H1 (cell line): ENCODE measurements around the gene AHRR. TPM values are rescaled to one million over a fixed set of nuclear protein-coding genes. Genes with fewer than 3 reads are reported as not detected.

Experiments used
- CTCF ChIA-PET: fragments of 300-600 bp; sonication (Branson Sonifier 250); formaldehyde crosslinking; loops from one replicate; lab custom pipeline; 2021; ENCODE audit not compliant: partially characterized antibody; lab: Charles Lee
- POLR2A ChIA-PET: fragments of 300-600 bp; sonication (Branson Sonifier 250); formaldehyde crosslinking; loops from one replicate; lab custom pipeline; 2021; ENCODE audit warnings: inconsistent platforms; ENCODE audit not compliant: partially characterized antibody; lab: Charles Lee
- DNase-seq, 2 experiments: peaks; one replicate each; pipeline versions ENCODE4 v3.0.0 to v3.0.0-alpha.2; 2010 to 2022; ENCODE audit warnings: low spot score in 2 of 2, low read depth in 1 of 2, mixed read lengths in 1 of 2
- FAIRE-seq: peaks from 2 replicates; lab custom pipeline; 2011; peaks lifted over from hg19 to GRCh38; lab: Jason Lieb, UNC
- H2AFZ ChIP-seq: 2 replicates; pipeline ENCODE4 v1.8.1; 2012; ENCODE audit warnings: low read length, inconsistent platforms
- H2AK5ac ChIP-seq: 2 replicates; pipeline ENCODE4 v1.6.1; 2013; ENCODE audit warnings: low read depth, low read length
- H2BK120ac ChIP-seq: replicated peaks from 2 replicates; pipeline ENCODE3; 2013; ENCODE audit warnings: low read depth, low read length, inconsistent platforms
- H2BK12ac ChIP-seq: 2 replicates; pipeline ENCODE4 v1.6.1; 2013; ENCODE audit warnings: low read depth, low read length
- H2BK15ac ChIP-seq: 2 replicates; pipeline ENCODE4 v1.6.1; 2013; ENCODE audit warnings: low read length
- H2BK20ac ChIP-seq: 2 replicates; pipeline ENCODE4 v1.6.1; 2013; ENCODE audit warnings: low read length
- H2BK5ac ChIP-seq: 2 replicates; pipeline ENCODE4 v1.6.1; 2013; ENCODE audit warnings: low read depth, low read length
- H3K14ac ChIP-seq: 2 replicates; pipeline ENCODE4 v1.6.1; 2013; ENCODE audit warnings: inconsistent platforms; ENCODE audit not compliant: insufficient read length
- H3K18ac ChIP-seq: 2 replicates; pipeline ENCODE4 v1.6.1; 2013; ENCODE audit warnings: low read length; ENCODE audit errors: extremely low read depth
- H3K23ac ChIP-seq: 2 replicates; pipeline ENCODE4 v1.6.1; 2013; ENCODE audit warnings: inconsistent platforms; ENCODE audit not compliant: insufficient read length
- H3K23me2 ChIP-seq: 2 replicates; pipeline ENCODE4 v1.6.1; 2013; ENCODE audit warnings: low read depth, low read length
- H3K27ac ChIP-seq: 2 replicates; pipeline ENCODE4 v1.6.1; 2011; ENCODE audit warnings: low read depth, low read length, inconsistent platforms
- H3K27me3 ChIP-seq, 4 experiments: replicated peaks in 1 of 4; 1 replicate in 1 of 4; 2 replicates in 3 of 4; pipeline versions ENCODE4 v1.6.1 to v1.8.1; 2011 to 2013; ENCODE audit warnings: low read length in 3 of 4, mild to moderate bottlenecking in 3 of 4, inconsistent platforms in 2 of 4, mixed read lengths in 2 of 4, moderate library complexity in 1 of 4; ENCODE audit not compliant: control insufficient read depth in 3 of 4, insufficient read depth in 3 of 4; ENCODE audit errors: extremely low read depth in 1 of 4
- H3K36me3 ChIP-seq, 4 experiments: 2 replicates each; pipeline versions ENCODE4 v1.6.1 to v1.8.1; 2011 to 2013; ENCODE audit warnings: mild to moderate bottlenecking in 4 of 4, low read length in 3 of 4, moderate library complexity in 2 of 4, control low read depth in 1 of 4, inconsistent platforms in 1 of 4; ENCODE audit not compliant: insufficient read depth in 4 of 4, control insufficient read depth in 2 of 4
- H3K4ac ChIP-seq: replicated peaks from 2 replicates; pipeline ENCODE3; 2013; ENCODE audit warnings: low read length, low read depth, mixed read lengths, inconsistent platforms; ENCODE audit not compliant: insufficient read length
- H3K4me1 ChIP-seq, 4 experiments: replicated peaks in 1 of 4; 1 replicate in 1 of 4; 2 replicates in 3 of 4; pipeline versions ENCODE4 v1.6.1 to v1.8.1; 2011 to 2013; ENCODE audit warnings: low read length in 3 of 4, inconsistent platforms in 2 of 4, mixed read lengths in 1 of 4; ENCODE audit not compliant: insufficient read depth in 4 of 4, control insufficient read depth in 3 of 4
- H3K4me2 ChIP-seq, 2 experiments: 2 replicates each; pipeline versions ENCODE4 v1.6.1 to v1.8.1; 2011 to 2013; ENCODE audit warnings: low read depth in 2 of 2, low read length in 2 of 2, control low read depth in 1 of 2, inconsistent platforms in 1 of 2, mild to moderate bottlenecking in 1 of 2; ENCODE audit not compliant: insufficient read depth in 1 of 2
- H3K4me3 ChIP-seq, 4 experiments: fragments of 200-600, 300-600 bp in 1 of 4; sonication (generic), shearing (Covaris generic), sonication (Bioruptor Twin) in 1 of 4; 2 replicates each; pipeline versions ENCODE4 v1.5.1 to v1.8.1; 2011 to 2016; ENCODE audit warnings: low read length in 4 of 4, low read depth in 3 of 4, control low read depth in 2 of 4, inconsistent platforms in 2 of 4, mild to moderate bottlenecking in 2 of 4, mixed read lengths in 1 of 4, moderate library complexity in 1 of 4; ENCODE audit not compliant: insufficient read depth in 2 of 4; ENCODE audit errors: extremely low read depth in 1 of 4
- H3K56ac ChIP-seq: replicated peaks from 2 replicates; pipeline ENCODE3; 2013; ENCODE audit warnings: low read depth, mild to moderate bottlenecking, mixed read lengths, low read length, inconsistent platforms; ENCODE audit not compliant: insufficient read length
- H3K79me1 ChIP-seq: 2 replicates; pipeline ENCODE4 v1.6.1; 2013; ENCODE audit warnings: low read depth, low read length, control low read depth
- H3K79me2 ChIP-seq, 2 experiments: 2 replicates each; pipeline versions ENCODE4 v1.6.1 to v1.8.1; 2012 to 2013; ENCODE audit warnings: low read length in 2 of 2, mild to moderate bottlenecking in 2 of 2, inconsistent platforms in 1 of 2; ENCODE audit not compliant: insufficient read depth in 2 of 2, control insufficient read depth in 1 of 2
- H3K9ac ChIP-seq, 4 experiments: replicated peaks in 1 of 4; 1 replicate in 1 of 4; 2 replicates in 3 of 4; pipeline versions ENCODE4 v1.6.1 to v1.8.1; 2011 to 2013; ENCODE audit warnings: low read depth in 3 of 4, low read length in 3 of 4, control low read depth in 2 of 4, mild to moderate bottlenecking in 2 of 4, moderate library complexity in 2 of 4, inconsistent platforms in 1 of 4; ENCODE audit errors: extremely low read depth in 1 of 4
- H3K9me3 ChIP-seq, 2 experiments: 2 replicates each; pipeline versions ENCODE4 v1.6.1 to v1.8.1; 2012 to 2013; ENCODE audit warnings: mild to moderate bottlenecking in 2 of 2, moderate library complexity in 2 of 2, control low read depth in 1 of 2, inconsistent platforms in 1 of 2, low read depth in 1 of 2, low read length in 1 of 2, mixed read lengths in 1 of 2; ENCODE audit not compliant: insufficient read depth in 2 of 2
- H4K20me1 ChIP-seq, 2 experiments: replicated peaks in 1 of 2; 2 replicates each; pipeline versions ENCODE3 to v1.8.1; 2011 to 2013; ENCODE audit warnings: inconsistent platforms in 2 of 2, low read length in 2 of 2, mild to moderate bottlenecking in 1 of 2; ENCODE audit not compliant: insufficient read depth in 2 of 2, control insufficient read depth in 1 of 2
- H4K5ac ChIP-seq: 2 replicates; pipeline ENCODE4 v1.6.1; 2013; ENCODE audit warnings: low read length, low read depth, mixed read lengths, inconsistent platforms; ENCODE audit not compliant: insufficient read length
- H4K8ac ChIP-seq: 2 replicates; pipeline ENCODE4 v1.8.0; 2013; ENCODE audit warnings: mild to moderate bottlenecking, moderate library complexity, low read length, inconsistent platforms; ENCODE audit not compliant: insufficient read depth; ENCODE audit errors: extremely low read depth
- H4K91ac ChIP-seq: replicated peaks from 2 replicates; pipeline ENCODE3; 2013; ENCODE audit warnings: low read length, mixed read lengths, inconsistent platforms; ENCODE audit not compliant: insufficient read length
- ASH2L ChIP-seq: fragments of 200-600, 300-600 bp; sonication (generic); IDR thresholded peaks from one replicate; pipeline ENCODE4 v1.7.1; 2017; ENCODE audit warnings: low read length
- CEBPB ChIP-seq: IDR thresholded peaks from 2 replicates; pipeline ENCODE4 v1.6.1; 2012; ENCODE audit warnings: low read depth, low read length
- CHD1 ChIP-seq: IDR thresholded peaks from 2 replicates; pipeline ENCODE4 v1.6.1; 2012; ENCODE audit warnings: low read depth, low read length, improper control_type of control experiment
- CTCF ChIP-seq, 3 experiments: IDR thresholded peaks; 1 replicate in 2 of 3; 2 replicates in 1 of 3; pipeline versions ENCODE4 v1.5.1 to v1.6.1; 2011; ENCODE audit warnings: low read length in 3 of 3, mild to moderate bottlenecking in 3 of 3, inconsistent platforms in 2 of 3, low read depth in 1 of 3, moderate library complexity in 1 of 3; ENCODE audit not compliant: insufficient read depth in 1 of 3; ENCODE audit errors: control extremely low read depth in 1 of 3
- EZH2 ChIP-seq: fragments of 200-600 bp; sonication (generic); IDR thresholded peaks from 2 replicates; pipeline ENCODE4 v1.7.1; 2012; ENCODE audit warnings: low read depth, mild to moderate bottlenecking, moderate library complexity, low read length, inconsistent platforms; ENCODE audit not compliant: severe bottlenecking
- GTF2F1 ChIP-seq: IDR thresholded peaks from 2 replicates; pipeline ENCODE4 v1.6.1; 2012; ENCODE audit warnings: low read depth, low read length, improper control_type of control experiment, borderline replicate concordance
- POLR2A ChIP-seq, 2 experiments: IDR thresholded peaks; 1 replicate in 1 of 2; 2 replicates in 1 of 2; pipeline ENCODE4 v1.6.1; 2011; ENCODE audit warnings: low read depth in 2 of 2, low read length in 2 of 2, mild to moderate bottlenecking in 2 of 2; ENCODE audit errors: control extremely low read depth in 1 of 2
- SP1 ChIP-seq: IDR thresholded peaks from 2 replicates; pipeline ENCODE4 v1.6.1; 2011; ENCODE audit warnings: low read depth, low read length
- ZNF274 ChIP-seq: IDR thresholded peaks from 2 replicates; pipeline ENCODE4 v1.7.0; 2012; ENCODE audit warnings: low read length, borderline replicate concordance; ENCODE audit errors: extremely low read depth
- WGBS, 2 experiments: shearing (Covaris generic) in 1 of 2; methylation state at CpG; one replicate each; pipeline versions ENCODE4 v1.1.6 to v1.1.7; 2013 to 2015; ENCODE audit warnings: low lambda C conversion rate in 2 of 2, mixed read lengths in 2 of 2, inconsistent platforms in 1 of 2, low coverage in 1 of 2, missing lambda C conversion rate in 1 of 2; ENCODE audit not compliant: insufficient replicate concordance in 2 of 2, insufficient coverage in 1 of 2, insufficient read length in 1 of 2; ENCODE audit errors: extremely low coverage in 1 of 2, missing lambda C conversion rate in 1 of 2; 5-methylcytosine and 5-hydroxymethylcytosine counted together
- polyA plus RNA-seq, 7 experiments: library from polyadenylated mRNA; depleted of rRNA in 3 of 7; stranded (reverse) in 5 of 7; unstranded in 2 of 7; fragments of >200 nt in 5 of 7; fragments of 200-250 nt in 2 of 7; gene quantifications; 1 replicate in 5 of 7; 2 replicates in 1 of 7; 4 replicates in 1 of 7; pipeline versions ENCODE4 v1.2.1 to v1.2.3, GENCODE V29; 2011 to 2013; ENCODE audit warnings: missing spikeins in 2 of 7, mixed read lengths in 2 of 7
- total RNA-seq: library from RNA; stranded (reverse); fragmentation: NEBNext Ultra II Directional; extraction: Animal tissue kit (Norgen Biotek cat#: 25700); gene quantifications from 2 replicates; pipeline ENCODE4 v1.2.1, GENCODE V29; 2021

Gene AHRR
- total and polyA plus RNA-seq, 2 of the 8 experiments (the other 6 are each of a cell fraction or from before 2014, with no cell fraction given): 0.41 to 0.80 TPM

DNA sequence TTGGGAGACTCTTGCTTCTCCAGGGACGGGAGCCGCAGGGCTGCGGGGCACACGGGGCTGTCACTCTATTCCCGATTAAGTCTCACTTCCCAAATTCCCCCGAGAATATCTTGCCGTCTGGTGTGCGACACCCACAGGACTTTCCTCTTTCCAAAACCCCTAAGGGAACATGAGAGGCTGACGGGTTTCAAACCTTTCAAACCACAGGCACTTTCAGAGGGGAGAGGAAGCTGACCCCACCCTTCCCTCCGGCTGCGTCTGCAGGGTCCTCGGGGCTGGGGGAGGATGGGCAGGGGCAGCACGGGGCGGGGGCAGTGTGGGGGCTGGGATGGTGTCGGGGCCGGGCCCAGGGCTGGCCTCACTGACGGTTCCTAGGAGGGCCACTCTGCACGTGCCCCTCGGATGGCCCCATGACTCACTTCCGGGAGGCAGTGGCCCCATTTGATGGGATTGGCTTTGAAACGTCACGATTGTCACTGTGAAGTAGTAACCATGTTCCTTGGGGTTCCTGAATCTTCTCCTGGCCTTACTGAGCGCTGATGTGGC, 164.5 kb downstream of the AHRR start:
- Histone ChIP-seq H3K23ac (no peak overlapping the region), H3K18ac (no peak overlapping the region), H3K14ac (no peak overlapping the region), H2BK5ac (no peak overlapping the region), H2AK5ac (no peak overlapping the region), H4K20me1 (no peaks in the 10 kb centered on the region), H3K27me3 (peaks cover 0 to 4% (median 0%) of the 10 kb centered on the region in 4 experiments; a peak in 2 of 7 replicates), H4K8ac (no peak overlapping the region), H3K79me1 (no peaks in the 10 kb centered on the region), H3K23me2 (no peaks in the 10 kb centered on the region), H3K27ac (no peak overlapping the region), H2BK120ac (no peak overlapping the region), H2AFZ (no peak overlapping the region), H4K5ac (no peak overlapping the region), H2BK15ac (no peak overlapping the region), H4K91ac (no peak overlapping the region), H3K56ac (no peak overlapping the region), H3K36me3 (no peaks in the 10 kb centered on the region), H2BK12ac (no peak overlapping the region), H3K4ac (no peak overlapping the region), H3K4me1 (no peaks in the 10 kb centered on the region; a peak in 1 of 7 replicates), H3K9ac (no peak overlapping the region), H3K4me3 (no peak overlapping the region), H3K79me2 (no peaks in the 10 kb centered on the region), H2BK20ac (no peak overlapping the region), H3K9me3 (no peaks in the 10 kb centered on the region), H3K4me2 (no peak overlapping the region)
- ChIA-PET CTCF (no interaction called here), POLR2A (no interaction called here)
- DNase-seq (no peak), FAIRE-seq (no peak)
- 93% methylated on average over 15 of the region's 23 CpGs; no CpG with 5 or more reads in 1 of the 2 experiments for WGBS, 2 experiments
- TF ChIP-seq ASH2L (no peak), EZH2 (no peak), CHD1 (no peak), ZNF274 (no peak), CTCF (IDR thresholded peaks at IDR 0.05; ENCODE audit: control extremely low read depth in 1 of 3, insufficient read depth in 1 of 3, low read depth in 1 of 3, low read length in 3 of 3) (no peak), POLR2A (IDR thresholded peaks at IDR 0.05; ENCODE audit: control extremely low read depth in 1 of 2, low read depth in 2 of 2, low read length in 2 of 2) (no peak), GTF2F1 (no peak), CEBPB (no peak), SP1 (no peak)
